Transverse colon (tissue), 4 donors: ENCODE data around the gene NUP98. TPM values are rescaled to one million over a fixed set of nuclear protein-coding genes. Genes with fewer than 3 reads are reported as not detected.

ENCODE experiments used
- DNase-seq: peaks from one replicate; pipeline ENCODE4 v3.0.0-alpha.2; 2019
- H3K27ac ChIP-seq, 4 donors: fragments of 200-600 bp; sonication (generic); 2 replicates each; pipeline ENCODE4 v1.5.1; 2016 to 2018; ENCODE audit warnings: inconsistent platforms in 4 of 4
- H3K27me3 ChIP-seq: fragments of 200-600 bp; sonication (generic); 2 replicates; pipeline ENCODE4 v1.5.1; 2017; ENCODE audit warnings: inconsistent platforms
- H3K36me3 ChIP-seq, 4 donors: fragments of 200-600 bp; sonication (generic); 2 replicates each; pipeline ENCODE4 v1.5.1; 2017 to 2019; ENCODE audit warnings: inconsistent platforms in 4 of 4
- H3K4me1 ChIP-seq, 4 donors: fragments of 200-600 bp; sonication (generic); 2 replicates each; pipeline ENCODE4 v1.5.1; 2017 to 2020; ENCODE audit warnings: inconsistent platforms in 4 of 4
- H3K4me3 ChIP-seq, 4 donors: fragments of 200-600 bp; sonication (generic); 1 replicate in 1 of 4; 2 replicates in 3 of 4; pipeline versions ENCODE4 v1.5.1 to v1.6.1; 2017 to 2019; ENCODE audit warnings: inconsistent platforms in 4 of 4
- H3K9me3 ChIP-seq, 2 donors: fragments of 200-600 bp; sonication (generic); 2 replicates each; pipeline ENCODE4 v1.5.1; 2017 to 2019; ENCODE audit warnings: inconsistent platforms in 2 of 2
- CTCF ChIP-seq, 5 experiments: fragments of 200-600 bp in 3 of 5; fragments of 450-650 bp in 2 of 5; sonication (generic) in 3 of 5; IDR thresholded peaks; 1 replicate in 2 of 5; 2 replicates in 3 of 5; pipeline ENCODE4 v1.5.1; 2016 to 2017; ENCODE audit warnings: antibody characterized with exemption in 5 of 5, inconsistent platforms in 3 of 5, mild to moderate bottlenecking in 2 of 5, moderate library complexity in 1 of 5
- EP300 ChIP-seq: sonication (generic); formaldehyde crosslinking; IDR thresholded peaks from one replicate; pipeline ENCODE4 v1.6.1; 2017; ENCODE audit warnings: antibody characterized with exemption, low read depth
- POLR2A ChIP-seq: fragments of 450-650 bp; IDR thresholded peaks from one replicate; pipeline ENCODE4 v1.6.1; 2016; ENCODE audit warnings: antibody characterized with exemption, mild to moderate bottlenecking, moderate library complexity
- POLR2AphosphoS5 ChIP-seq, 3 donors: sonication (generic); formaldehyde crosslinking; IDR thresholded peaks; one replicate each; pipeline ENCODE4 v1.6.1; 2016; ENCODE audit warnings: antibody characterized with exemption in 3 of 3
- WGBS, 2 donors: methylation state at CpG; one replicate each; pipeline ENCODE4 v1.1.5; 2018; ENCODE audit warnings: low coverage in 1 of 2; 5-methylcytosine and 5-hydroxymethylcytosine counted together
- in situ Hi-C, 4 donors: fragments of 200-750 bp; cut with MboI; loops; one replicate each; pipeline versions ENCODE4 v1.15.0 to v1.15.1; 2017; ENCODE audit warnings: low sequenced_read_pairs in 3 of 4, low pct_ligation_motif_present in 1 of 4, low pct_unique_long_range_greater_than_20kb in 1 of 4
- intact Hi-C: fragments of 100-400 bp; cut with DNase I; formaldehyde crosslinking; loops from one replicate; pipeline ENCODE4 v1.15.1; 2023; ENCODE audit warnings: low total_unique reads
- small RNA-seq, 4 donors: library from RNA; depleted of rRNA; stranded (forward); fragments of <200 nt; gene quantifications; one replicate each; pipeline ENCODE3, GENCODE V24; 2016
- total RNA-seq, 4 donors: library from RNA; depleted of rRNA; stranded (reverse); fragments of >200 nt; gene quantifications; one replicate each; pipeline ENCODE4 v1.1.0, GENCODE V29; 2016

NUP98 gene
- total RNA-seq, 4 donors from 2014 or later: 37.0 to 103 (median 72.4) TPM

DNA sequence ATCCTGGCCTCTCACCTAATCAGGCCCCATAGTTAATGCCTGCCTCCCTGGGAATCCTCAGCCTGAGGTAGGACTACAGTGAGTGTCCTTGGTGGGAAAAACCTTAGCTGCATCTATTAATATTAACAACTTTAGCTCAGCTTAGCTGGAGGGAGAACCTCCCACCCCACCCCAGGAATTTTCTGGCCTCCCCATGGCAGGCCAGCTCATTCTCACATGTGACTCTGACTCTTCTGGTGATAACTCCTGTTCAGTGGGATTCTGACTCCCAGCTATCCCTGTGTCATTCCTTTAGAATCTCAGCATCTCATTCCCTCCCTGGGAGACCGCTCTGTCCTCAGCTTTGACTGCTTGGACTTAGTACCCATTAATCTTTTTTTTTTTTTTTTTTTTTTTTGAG is 170.1 kb downstream of the NUP98 start:
- no peaks in the 10 kb centered on the region for H3K4me1 ChIP-seq
- intact Hi-C loops (no loop called here), in situ Hi-C loops (no loop called here)
- WGBS, 2 donors: 86 to 96% methylated on average over 1 of the region's 1 CpG
- H3K9me3 ChIP-seq: no peaks in the 10 kb centered on the region
- no peak overlapping the region for H3K4me3 ChIP-seq
- H3K27ac ChIP-seq: no peak overlapping the region
- no peaks in the 10 kb centered on the region for H3K36me3 ChIP-seq
- no peak for DNase-seq
- TF ChIP-seq EP300 (no peak), POLR2A (no peak), POLR2AphosphoS5 (IDR thresholded peaks at IDR 0.05) (no peak), CTCF (IDR thresholded peaks at IDR 0.05) (no peak)
- no peaks in the 10 kb centered on the region for H3K27me3 ChIP-seq

GRCh38 chr11:3626250-3626960 is 170.9 kb downstream of the NUP98 start:
- TF ChIP-seq CTCF (IDR thresholded peaks at IDR 0.05) (no peak), POLR2AphosphoS5 (IDR thresholded peaks at IDR 0.05) (no peak), POLR2A (no peak), EP300 (no peak)
- H3K27me3 ChIP-seq: no peaks in the 10 kb centered on the region
- intact Hi-C loops (no loop called here), in situ Hi-C loops (no loop called here)
- H3K9me3 ChIP-seq: no peaks in the 10 kb centered on the region
- H3K36me3 ChIP-seq: no peaks in the 10 kb centered on the region
- no peak overlapping the region for H3K4me3 ChIP-seq
- no peak overlapping the region for H3K27ac ChIP-seq
- peak; percentile 30 for DNase-seq
- H3K4me1 ChIP-seq: no peaks in the 10 kb centered on the region
- 63% methylated on average over 23 of the region's 23 CpGs; no CpG with 5 or more reads in 1 of the 2 donors for WGBS, 2 donors

Small RNA genes within 50 kb of the gene (small RNA-seq; reads per million reads assigned to genes)
- gene RF00019 (0 reads per million in 4 donors), gene RNU6-1143P (0 reads per million in 4 donors), gene RNU7-50P (0 to 0.55 (median 0) reads per million in 4 donors)

Other genes starting within 250 kb of the NUP98 start
- gene ART5, start 155.6 kb downstream of the NUP98 start, total RNA-seq: under 1 TPM in 1 of 4 donors, not detected in 3; 0.64 TPM
- 1 to 10 TPM in 2 of 4 donors, not detected in 2; 3.3 to 3.7 TPM for gene ART1, start 152.4 kb downstream of the NUP98 start, total RNA-seq
- 1 to 10 TPM in 3 of 4 donors, not detected in 1; 1.2 to 5.2 (median 1.3) TPM for gene CHRNA10, start 126.2 kb downstream of the NUP98 start, total RNA-seq
- gene PGAP2, start 11.0 kb upstream of the NUP98 start, total RNA-seq: 10 to 100 TPM in 3 of 4 donors, 1 to 10 TPM in 1; 8.2 to 41.1 (median 37.9) TPM
- 100 to 1,000 TPM in 1 of 4 donors, 10 to 100 TPM in 3; 21.7 to 146 (median 80.6) TPM for gene RHOG, start 43.4 kb upstream of the NUP98 start, total RNA-seq
- gene STIM1, start 58.1 kb upstream of the NUP98 start, total RNA-seq: 10 to 100 TPM; 41.2 to 79.3 (median 48.0) TPM